Thyroid gland (tissue), 4 donors: ENCODE data around the gene GALNT2. TPM values are rescaled to one million over a fixed set of nuclear protein-coding genes. Genes with fewer than 3 reads are reported as not detected.
A peak's percentile ranks its signal among the peaks of the same experiment; 100 is the strongest.

Experiments used
- DNase-seq, 2 donors: peaks; one replicate each; pipeline ENCODE4 v3.0.0-alpha.2; 2019
- H3K27ac ChIP-seq, 3 donors: fragments of 200-600 bp; sonication (generic); 1 replicate in 2 of 3; 2 replicates in 1 of 3; pipeline ENCODE4 v1.5.1; 2016 to 2019; ENCODE audit warnings: mild to moderate bottlenecking in 1 of 3, moderate library complexity in 1 of 3
- H3K27me3 ChIP-seq: fragments of 200-600 bp; sonication (generic); one replicate; pipeline ENCODE4 v1.5.1; 2019
- H3K36me3 ChIP-seq, 2 donors: fragments of 200-600 bp; sonication (generic); one replicate each; pipeline ENCODE4 v1.5.1; 2016 to 2019
- H3K4me1 ChIP-seq, 2 donors: fragments of 200-600 bp; sonication (generic); one replicate each; pipeline ENCODE4 v1.5.1; 2017 to 2019
- H3K4me3 ChIP-seq, 3 donors: fragments of 200-600 bp; sonication (generic); replicated peaks in 1 of 3; 1 replicate in 2 of 3; 2 replicates in 1 of 3; pipeline ENCODE4 v1.5.1; 2016; ENCODE audit warnings: mild to moderate bottlenecking in 1 of 3
- H3K9me3 ChIP-seq: fragments of 200-600 bp; sonication (generic); one replicate; pipeline ENCODE4 v1.5.1; 2017
- POLR2A ChIP-seq, 2 donors: fragments of 450-650 bp; IDR thresholded peaks; one replicate each; pipeline ENCODE4 v1.6.1; 2017; ENCODE audit warnings: antibody characterized with exemption in 2 of 2, mild to moderate bottlenecking in 2 of 2, moderate library complexity in 1 of 2
- WGBS, 2 donors: methylation state at CpG; one replicate each; pipeline ENCODE4 v1.1.5; 2017; 5-methylcytosine and 5-hydroxymethylcytosine counted together
- intact Hi-C: fragments of 100-400 bp; cut with DNase I; formaldehyde crosslinking; loops from one replicate; pipeline ENCODE4 v1.15.1; 2023
- total RNA-seq, 4 donors: library from RNA; depleted of rRNA; stranded (reverse); fragments of >200 nt; gene quantifications; one replicate each; pipeline ENCODE4 v1.2.3, GENCODE V29; 2016
- TF ChIP-seq, protein P1 (sequence below), 6 experiments: fragments of 200-600 bp in 3 of 6; fragments of 450-650 bp in 3 of 6; sonication (generic) in 3 of 6; IDR thresholded peaks; one replicate each; pipeline ENCODE4 v1.5.1; 2016 to 2019; ENCODE audit warnings: antibody characterized with exemption in 6 of 6, mild to moderate bottlenecking in 2 of 6, inconsistent platforms in 1 of 6, moderate library complexity in 1 of 6

The GALNT2 gene
- total RNA-seq, 4 donors from 2014 or later: 26.2 to 48.9 (median 42.3) TPM

DNA sequence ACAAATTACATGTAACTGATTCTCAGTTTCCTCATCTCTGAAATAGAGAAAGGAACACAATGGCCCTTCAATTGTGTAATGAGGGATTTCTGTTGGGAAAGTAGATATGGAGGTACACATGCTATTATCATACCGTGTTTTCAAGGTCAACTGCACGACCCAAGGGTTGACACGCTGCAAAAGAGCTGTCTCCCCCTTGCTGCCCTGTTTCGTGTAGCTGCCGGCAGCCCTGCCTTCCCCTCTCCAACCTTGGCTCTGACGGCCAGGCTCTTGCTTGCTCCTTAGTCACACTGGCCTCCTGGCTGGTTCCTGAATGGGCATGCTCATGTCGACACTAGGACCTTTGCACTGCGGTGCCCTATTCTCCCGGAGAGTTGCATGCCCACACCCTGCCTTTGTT, 134.4 kb downstream of the GALNT2 start:
- Histone ChIP-seq H3K27ac (no peak overlapping the region), H3K36me3 (no peaks in the 10 kb centered on the region), H3K4me3 (no peak overlapping the region), H3K27me3 (no peaks in the 10 kb centered on the region), H3K9me3 (no peaks in the 10 kb centered on the region), H3K4me1 (peaks cover 0 to 18% of the 10 kb centered on the region in 2 donors)
- 91 to 93% methylated on average over 9 of the region's 9 CpGs for WGBS, 2 donors
- DNase-seq: no peak
- intact Hi-C loops: no loop called here
- no peak for TF ChIP-seq POLR2A (IDR thresholded peaks at IDR 0.05)
- TF ChIP-seq, protein P1, sequence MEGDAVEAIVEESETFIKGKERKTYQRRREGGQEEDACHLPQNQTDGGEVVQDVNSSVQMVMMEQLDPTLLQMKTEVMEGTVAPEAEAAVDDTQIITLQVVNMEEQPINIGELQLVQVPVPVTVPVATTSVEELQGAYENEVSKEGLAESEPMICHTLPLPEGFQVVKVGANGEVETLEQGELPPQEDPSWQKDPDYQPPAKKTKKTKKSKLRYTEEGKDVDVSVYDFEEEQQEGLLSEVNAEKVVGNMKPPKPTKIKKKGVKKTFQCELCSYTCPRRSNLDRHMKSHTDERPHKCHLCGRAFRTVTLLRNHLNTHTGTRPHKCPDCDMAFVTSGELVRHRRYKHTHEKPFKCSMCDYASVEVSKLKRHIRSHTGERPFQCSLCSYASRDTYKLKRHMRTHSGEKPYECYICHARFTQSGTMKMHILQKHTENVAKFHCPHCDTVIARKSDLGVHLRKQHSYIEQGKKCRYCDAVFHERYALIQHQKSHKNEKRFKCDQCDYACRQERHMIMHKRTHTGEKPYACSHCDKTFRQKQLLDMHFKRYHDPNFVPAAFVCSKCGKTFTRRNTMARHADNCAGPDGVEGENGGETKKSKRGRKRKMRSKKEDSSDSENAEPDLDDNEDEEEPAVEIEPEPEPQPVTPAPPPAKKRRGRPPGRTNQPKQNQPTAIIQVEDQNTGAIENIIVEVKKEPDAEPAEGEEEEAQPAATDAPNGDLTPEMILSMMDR (IDR thresholded peaks at IDR 0.05): no peak

- Histone ChIP-seq H3K27me3 (no peaks in the 10 kb centered on the region), H3K4me1 (peaks cover under 1 to 30% of the 10 kb centered on the region in 2 donors), H3K36me3 (no peaks in the 10 kb centered on the region), H3K27ac (peak overlapping the region in 1 of 3 donors; percentile 45), H3K9me3 (no peaks in the 10 kb centered on the region), H3K4me3 (no peak overlapping the region)
- TF ChIP-seq, protein P1 (IDR thresholded peaks at IDR 0.05): no peak
- no peak for TF ChIP-seq POLR2A (IDR thresholded peaks at IDR 0.05)
- 23 to 33% methylated on average over 3 of the region's 3 CpGs for WGBS, 2 donors
- intact Hi-C loops: no loop called here
- DNase-seq: peak; percentile 59 to 69
Measured at GRCh38 chr1:230204842-230205241, 137.8 kb downstream of the GALNT2 start.

GRCh38 chr1:230205719-230206198, 138.7 kb downstream of the GALNT2 start:
- DNase-seq: no peak
- no peaks in the 10 kb centered on the region for H3K27me3 ChIP-seq
- peak overlapping the region in 1 of 3 donors; percentile 45 for H3K27ac ChIP-seq
- no peak overlapping the region for H3K4me3 ChIP-seq
- whole genome bisulfite sequencing, 2 donors: 78 to 79% methylated on average over 7 of the region's 7 CpGs
- H3K9me3 ChIP-seq: no peaks in the 10 kb centered on the region
- intact Hi-C loops: no loop called here
- H3K4me1 ChIP-seq: peaks cover 9 to 40% of the 10 kb centered on the region in 2 donors
- TF ChIP-seq, protein P1 (IDR thresholded peaks at IDR 0.05): no peak
- no peak for TF ChIP-seq POLR2A (IDR thresholded peaks at IDR 0.05)
- no peaks in the 10 kb centered on the region for H3K36me3 ChIP-seq

- Histone ChIP-seq H3K27me3 (no peaks in the 10 kb centered on the region), H3K27ac (no peak overlapping the region), H3K4me3 (no peak overlapping the region), H3K9me3 (no peaks in the 10 kb centered on the region), H3K36me3 (no peaks in the 10 kb centered on the region), H3K4me1 (peaks cover 14 to 44% of the 10 kb centered on the region in 2 donors)
- DNase-seq: no peak
- intact Hi-C loops: no loop called here
- WGBS, 2 donors: 92 to 95% methylated on average over 2 of the region's 2 CpGs
- TF ChIP-seq, protein P1 (IDR thresholded peaks at IDR 0.05): no peak
- no peak for TF ChIP-seq POLR2A (IDR thresholded peaks at IDR 0.05)
Measured at GRCh38 chr1:230206207-230206606, 139.2 kb downstream of the GALNT2 start.

- TF ChIP-seq POLR2A (IDR thresholded peaks at IDR 0.05): no peak
- TF ChIP-seq, protein P1 (IDR thresholded peaks at IDR 0.05): no peak
- intact Hi-C loops: no loop called here
- Histone ChIP-seq H3K36me3 (no peaks in the 10 kb centered on the region), H3K9me3 (no peaks in the 10 kb centered on the region), H3K27ac (no peak overlapping the region), H3K4me1 (peaks cover 18 to 52% of the 10 kb centered on the region in 2 donors), H3K4me3 (no peak overlapping the region), H3K27me3 (no peaks in the 10 kb centered on the region)
- no peak for DNase-seq
- 92 to 94% methylated on average over 4 of the region's 4 CpGs for WGBS, 2 donors
Measured at GRCh38 chr1:230206976-230207375, 139.9 kb downstream of the GALNT2 start.
